G401.6 (cell line): ENCODE measurements around the gene MIGA2.

ENCODE experiments used
- FAIRE-seq: peaks from 2 replicates; lab custom pipeline; 2012; peaks lifted over from hg19 to GRCh38; lab: Jason Lieb, UNC

Gene MIGA2

DNA sequence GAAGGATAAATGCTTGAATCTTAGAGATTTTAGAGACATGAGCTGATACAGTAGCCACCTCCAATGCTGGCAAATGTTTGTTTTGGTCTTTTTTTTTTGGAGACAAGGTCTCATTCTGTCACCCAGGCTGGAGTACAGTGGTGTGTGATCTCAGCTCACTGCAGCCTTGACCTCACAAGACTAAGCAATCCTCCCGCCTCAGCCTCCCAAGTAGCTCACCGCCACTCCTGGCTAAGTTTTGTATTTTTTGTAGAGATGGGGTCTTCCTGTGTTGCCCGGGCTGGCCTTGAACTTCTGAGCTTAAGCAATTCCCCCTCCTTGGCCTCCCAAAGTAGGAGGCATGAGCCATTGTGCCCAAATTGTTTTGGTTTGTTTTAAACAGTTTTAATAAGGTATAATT, 37.7 kb downstream of the MIGA2 start:
- FAIRE-seq = no peak

DNA sequence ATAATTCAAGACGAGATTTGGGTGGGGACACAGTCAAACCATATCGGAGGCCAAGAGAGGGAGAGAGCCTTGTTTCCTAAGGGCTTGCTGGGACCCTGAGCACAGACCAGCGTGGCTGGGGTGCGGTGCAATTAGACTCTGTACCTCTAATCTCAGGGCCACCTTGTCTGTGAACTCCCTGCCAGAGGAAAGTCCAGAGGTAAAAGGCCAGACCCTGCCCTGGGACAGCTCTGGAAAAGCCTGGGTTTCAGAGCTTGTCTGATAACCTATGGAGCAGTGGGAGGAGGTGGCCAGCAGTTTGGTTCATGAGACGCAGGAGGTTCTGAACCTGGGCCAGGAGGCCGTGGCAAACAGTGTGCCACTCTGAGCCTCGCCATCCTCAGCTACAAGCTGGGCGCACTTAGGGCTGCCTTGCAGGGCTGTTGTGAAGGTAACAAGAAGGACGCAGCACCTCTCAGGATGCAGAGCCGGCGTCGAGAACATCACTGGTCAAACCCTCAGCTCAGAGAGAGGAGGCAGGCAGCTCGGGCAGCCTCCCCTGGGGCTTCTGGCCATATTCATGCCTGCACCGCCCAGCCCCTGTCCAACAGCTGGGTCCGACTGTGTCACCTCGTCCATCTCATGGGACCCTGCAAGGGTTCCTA, 39.7 kb downstream of the MIGA2 start:
- FAIRE-seq = no peak

DNA sequence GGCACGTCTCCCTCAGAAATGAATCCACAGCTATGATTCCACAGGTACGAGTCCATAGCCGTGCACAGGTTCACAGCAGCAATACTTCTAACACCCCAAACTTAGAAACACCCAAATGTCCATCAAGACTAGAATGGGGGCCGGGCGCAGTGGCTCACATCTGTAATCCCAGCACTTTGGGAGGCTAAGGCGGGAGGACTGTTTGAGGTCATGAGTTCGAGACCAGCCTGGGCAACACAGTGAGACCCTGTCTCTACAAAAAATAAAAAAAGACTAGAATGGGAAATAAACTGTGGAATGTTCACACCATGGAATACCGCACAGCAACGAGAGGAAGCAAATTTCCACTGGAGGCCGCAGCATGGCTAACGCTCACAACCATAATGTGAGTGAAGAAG, 40.2 kb downstream of the MIGA2 start:
- no peak for FAIRE-seq

DNA sequence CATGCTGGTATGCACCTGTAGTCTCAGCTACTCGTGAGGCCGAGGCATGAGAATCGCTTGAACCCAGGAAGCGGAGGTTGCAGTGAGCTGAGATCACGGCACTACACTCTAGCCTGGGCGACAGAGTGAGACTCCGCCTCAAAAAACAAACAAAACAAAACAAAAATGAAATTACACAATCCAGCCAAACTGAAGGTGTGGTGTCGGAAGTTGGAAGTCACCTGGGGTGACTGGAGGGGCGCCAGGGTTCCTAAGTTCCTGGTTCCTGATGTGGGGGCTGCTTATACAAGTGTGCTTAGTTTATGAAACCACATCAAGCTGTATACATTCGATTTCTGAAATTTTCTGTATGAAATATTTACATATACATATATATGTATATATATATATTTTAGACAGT, 40.8 kb downstream of the MIGA2 start:
- FAIRE-seq = no peak

DNA sequence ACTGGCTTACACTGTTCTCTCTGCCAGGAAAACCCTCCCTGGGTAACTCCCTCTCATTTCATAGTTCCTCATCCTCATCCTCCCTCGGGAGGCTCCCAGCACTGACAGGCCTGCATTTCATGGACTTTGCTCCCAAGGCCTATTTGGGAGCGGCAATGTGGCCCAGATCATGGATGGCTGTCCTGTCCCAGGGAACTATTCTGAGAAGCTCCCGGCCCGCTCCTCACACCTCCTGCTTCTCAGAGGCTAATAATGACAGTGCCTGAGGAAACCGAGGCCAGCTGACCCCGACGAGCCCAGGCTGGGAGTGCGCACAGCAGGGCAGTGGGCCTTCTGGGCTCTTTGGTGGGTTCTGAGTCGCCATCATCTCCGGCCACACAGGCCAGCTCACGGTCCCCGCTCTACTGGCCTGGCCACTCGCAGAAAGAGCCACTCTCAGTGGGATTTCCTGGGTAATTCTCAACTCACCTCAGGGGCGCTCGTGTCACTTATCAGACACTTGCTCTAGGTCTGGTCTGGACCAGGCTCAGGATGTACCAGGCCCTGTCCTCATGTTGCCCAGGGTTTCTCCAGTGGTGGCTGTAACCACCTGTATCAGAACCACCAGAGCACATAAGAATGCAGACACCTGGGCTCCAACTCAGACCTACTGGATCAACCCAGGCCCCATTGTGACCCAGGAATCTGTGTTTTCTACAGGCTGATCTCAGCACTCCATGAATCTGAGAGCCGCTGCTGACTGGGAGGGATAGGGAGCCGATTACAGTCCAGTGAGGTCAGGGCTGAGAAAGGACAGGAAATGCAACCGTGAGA, 42.5 kb downstream of the MIGA2 start:
- FAIRE-seq = no peak

DNA sequence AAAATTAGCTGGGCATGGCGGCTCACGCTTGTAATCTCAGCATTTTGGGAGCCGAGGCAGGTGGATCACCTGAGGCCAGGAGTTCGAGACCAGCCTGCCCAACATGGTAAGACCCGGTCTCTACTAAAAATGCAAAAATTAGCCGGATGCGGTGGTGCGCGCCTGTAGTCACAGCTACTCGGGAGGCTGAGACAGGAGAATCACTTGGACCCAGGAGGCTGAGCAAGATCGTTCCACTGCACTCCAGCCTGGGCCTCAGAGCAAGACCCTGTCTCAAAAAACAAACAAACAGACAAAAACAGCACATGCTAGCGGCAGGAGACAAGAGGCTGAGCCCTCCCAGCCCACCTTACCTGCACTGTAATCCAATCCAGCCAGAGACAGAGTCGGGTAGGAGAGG, 43.4 kb downstream of the MIGA2 start:
- FAIRE-seq = no peak

DNA sequence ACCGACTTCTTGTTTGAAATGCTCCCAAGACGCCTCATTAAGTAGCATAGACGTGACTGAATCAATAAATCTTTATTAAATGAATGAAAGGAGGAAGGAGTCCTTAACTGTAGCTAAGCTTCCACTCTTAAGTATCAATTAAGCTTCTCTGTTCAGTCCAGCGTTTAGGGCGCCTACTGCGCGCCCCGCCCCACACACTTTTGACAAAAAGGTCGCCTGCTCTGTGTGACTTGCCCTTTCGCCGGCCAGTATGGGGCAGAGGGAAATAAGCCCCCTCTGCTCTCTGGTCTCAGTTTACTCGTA, 43.8 kb downstream of the MIGA2 start:
- no peak for FAIRE-seq

DNA sequence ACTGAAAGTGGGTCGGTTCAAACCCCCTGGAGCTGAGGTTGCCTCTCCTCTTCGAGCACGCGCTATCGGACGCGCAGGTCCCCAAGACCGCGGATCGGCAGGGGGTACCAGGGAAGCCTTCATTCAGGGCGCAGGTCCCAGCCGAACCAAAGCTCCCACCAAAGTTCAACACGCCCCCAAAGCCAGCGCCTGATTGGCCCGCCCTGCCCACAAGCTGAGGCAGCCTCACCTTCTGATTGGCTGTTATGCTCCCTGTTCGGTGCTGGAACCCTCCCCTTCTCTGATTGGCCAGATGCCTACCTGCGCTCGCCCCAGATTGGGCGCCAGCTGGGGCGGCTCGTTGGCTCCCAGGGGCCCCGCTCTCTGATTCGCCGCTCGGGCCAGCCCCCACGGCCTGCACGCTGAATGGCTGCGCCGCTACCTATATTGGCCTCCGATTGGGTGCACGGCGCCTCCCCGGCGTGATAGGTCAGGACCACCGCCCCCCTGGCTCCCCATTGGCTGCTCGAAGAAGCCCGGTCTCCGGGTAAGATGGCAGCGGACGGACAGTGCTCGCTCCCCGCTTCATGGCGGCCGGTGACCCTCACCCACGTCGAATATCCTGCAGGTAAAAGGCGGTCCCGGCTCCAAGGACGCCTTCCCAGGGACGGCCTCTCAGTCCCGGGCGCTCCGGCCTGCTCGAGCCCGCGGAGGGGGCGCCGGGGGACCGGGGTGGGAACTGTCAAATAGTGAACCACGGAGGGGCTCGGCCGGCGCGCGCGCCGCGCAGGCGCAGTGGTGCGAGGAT, 44.4 kb downstream of the MIGA2 start, which contains the start of gene DOLPP1:
TSS of gene DOLPP1 (plus strand) at position 511 of the 787 bp plus-strand sequence. CDS start at position 532, 21 bp downstream.
- peak; percentile 97 for FAIRE-seq

DNA sequence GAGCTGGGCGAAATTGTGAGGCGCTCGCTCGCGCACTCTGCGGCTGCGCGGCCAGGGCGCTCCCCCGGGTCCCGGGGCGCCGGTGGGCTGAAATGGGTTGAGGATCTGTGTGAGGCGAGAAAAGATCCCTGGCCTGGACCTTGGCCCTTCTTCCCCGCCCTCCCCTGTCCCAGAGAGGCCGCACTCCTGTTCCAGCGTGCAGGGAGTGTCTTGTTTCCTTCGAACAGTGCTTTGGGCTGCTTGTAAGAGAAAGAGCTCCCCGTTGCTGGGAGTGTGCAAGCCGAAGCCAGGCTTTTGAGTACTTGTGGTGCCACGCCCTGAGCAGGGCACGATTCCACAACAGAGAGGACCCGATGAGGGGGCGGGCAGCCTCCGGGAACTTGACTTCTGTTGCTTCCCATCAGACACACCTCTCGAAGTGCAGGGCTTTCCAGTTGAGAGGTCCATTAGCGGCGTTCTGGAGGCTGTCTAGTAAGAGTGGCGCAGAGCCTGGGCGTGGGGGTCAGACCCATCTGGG, 45.0 kb downstream of the MIGA2 start:
- FAIRE-seq = no peak

DNA sequence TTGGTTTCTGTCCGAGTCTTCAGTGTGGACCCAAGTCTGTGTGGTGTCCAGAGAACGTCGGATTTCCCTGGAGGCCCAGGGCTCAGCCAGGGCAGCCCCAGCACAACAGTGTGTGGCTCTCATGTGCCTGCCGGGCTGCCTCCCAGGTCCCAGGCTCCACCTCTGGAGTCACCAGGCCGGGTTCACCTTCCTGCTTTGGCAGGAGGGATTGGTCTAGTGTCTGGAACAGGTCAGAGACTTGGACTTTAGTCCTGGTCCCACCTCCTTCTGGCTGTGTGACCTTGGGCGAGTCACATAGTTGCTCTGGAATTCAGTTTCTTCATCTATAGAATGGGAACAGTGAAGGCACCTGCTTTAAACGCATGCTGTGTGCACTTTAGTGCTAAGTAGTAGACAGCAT, 47.7 kb downstream of the MIGA2 start:
- FAIRE-seq = no peak

DNA sequence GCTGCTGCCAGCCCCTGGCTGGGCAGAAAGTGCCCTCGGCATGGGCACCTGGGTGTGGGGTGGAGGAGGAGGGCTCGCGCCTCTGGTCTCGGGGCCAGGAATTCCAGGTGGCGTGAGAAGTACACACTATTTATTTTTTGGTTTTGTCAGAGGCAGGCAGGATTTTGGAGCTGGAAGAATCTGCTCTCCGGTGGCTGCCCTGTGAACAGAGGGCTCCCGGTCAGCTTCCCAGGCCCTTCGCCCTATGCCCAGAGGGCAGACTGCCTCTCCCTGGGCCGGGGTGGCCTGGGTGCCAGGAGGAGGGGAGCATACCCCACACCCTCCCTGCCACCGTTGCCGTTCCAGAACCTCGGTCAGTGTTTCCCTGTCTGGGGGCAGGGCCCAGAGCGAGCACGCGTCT, 52.8 kb downstream of the MIGA2 start:
- FAIRE-seq = no peak

DNA sequence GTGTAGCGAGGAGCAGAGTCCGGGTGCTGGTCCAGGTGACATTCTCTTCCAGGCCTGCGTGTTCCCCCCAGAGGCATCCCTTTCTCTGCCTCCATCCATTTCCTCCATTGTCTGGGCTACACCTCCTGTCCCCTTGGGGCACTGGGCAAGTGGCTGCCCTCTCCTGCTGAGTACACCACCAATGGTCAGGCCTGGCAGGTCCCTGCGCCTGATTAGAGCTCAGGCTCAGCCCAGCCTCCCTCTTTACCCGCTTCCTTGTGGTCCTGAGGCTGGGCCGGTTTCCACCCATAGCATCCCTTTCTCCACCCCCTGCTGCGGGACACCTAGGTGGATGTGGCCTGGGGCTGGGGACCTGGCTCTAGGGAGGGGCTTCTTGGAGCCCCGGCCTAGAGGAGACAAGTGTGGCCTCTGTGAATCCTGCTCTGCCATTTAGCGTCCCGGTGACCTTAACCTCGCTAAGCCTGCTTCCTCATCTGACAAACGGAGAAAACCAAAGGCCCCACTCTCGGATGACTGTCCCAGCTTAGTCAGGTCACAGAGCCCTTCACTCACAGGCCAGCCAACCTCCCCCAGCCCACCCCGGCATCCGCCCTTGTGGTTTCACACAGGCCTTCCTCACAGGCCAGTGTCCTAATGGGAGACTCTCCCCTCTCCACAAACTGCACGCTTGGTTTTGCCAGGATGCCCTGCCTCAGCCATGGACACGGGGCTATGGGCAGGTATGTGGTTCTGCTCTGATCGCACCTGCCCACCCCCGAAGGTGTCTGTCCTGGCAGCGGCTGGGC, 57.4 kb downstream of the MIGA2 start:
- FAIRE-seq = no peak

DNA sequence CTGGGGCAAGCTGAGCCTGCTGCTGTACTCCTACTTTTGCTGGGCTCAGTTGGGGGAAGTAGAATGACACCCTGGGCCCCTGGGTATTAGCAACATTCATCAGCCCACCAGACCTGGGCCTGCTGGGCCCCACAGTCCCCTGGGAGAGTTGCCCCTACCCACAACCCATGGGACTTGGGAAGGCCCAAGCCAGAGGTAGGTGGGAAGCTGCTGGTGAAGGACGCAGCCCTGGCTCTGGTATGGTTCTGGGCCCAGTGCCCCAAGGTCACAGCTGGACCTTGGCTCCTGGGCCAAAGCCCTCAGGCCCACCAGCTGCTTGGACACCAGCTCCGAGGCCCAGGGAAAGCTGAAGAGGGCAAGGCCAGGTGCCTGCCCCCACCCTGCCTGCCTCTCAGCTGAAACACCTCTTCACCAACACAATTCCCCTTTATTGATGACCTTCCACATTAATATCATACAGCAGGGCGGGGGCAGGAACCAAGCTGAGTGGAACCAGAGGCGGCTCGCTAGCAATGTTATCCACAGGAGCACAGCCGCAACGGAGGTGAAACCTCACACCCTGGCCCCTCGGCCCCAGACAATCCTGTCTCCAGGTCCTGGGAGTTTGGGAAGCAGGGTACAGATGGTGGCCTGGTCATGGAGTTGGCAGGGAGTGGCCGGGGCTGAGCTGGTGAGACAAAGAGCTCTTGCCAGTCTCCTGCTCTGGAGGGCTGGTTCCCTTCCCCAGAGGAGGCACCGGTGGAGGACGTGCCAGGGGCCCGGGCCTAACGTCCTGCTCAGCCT, 58.2 kb downstream of the MIGA2 start:
- no peak for FAIRE-seq

DNA sequence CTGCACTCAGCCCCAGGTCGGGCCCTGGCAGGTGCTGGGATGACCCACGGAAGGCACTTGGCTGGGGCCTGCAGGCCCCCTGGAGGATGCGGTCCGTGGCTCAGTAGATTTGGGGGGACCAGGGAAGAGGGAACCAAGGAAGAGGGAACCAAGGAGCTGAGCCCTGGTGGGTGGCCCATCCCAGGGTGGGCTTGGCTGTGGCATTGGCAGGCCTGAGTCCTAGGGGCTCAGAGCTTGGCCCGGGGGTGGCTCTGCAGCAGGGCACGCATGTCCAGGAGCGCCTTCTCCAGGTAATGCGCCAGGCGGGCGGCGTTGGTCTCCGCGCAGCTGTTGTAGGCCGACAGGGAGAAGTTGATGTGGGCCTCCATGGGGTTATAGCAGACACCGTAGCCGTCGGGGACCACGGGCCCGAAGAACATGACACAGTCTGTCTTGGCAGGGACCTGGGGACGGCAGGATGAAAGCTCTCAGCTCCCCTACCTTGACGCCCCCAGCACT, 58.8 kb downstream of the MIGA2 start:
- no peak for FAIRE-seq

DNA sequence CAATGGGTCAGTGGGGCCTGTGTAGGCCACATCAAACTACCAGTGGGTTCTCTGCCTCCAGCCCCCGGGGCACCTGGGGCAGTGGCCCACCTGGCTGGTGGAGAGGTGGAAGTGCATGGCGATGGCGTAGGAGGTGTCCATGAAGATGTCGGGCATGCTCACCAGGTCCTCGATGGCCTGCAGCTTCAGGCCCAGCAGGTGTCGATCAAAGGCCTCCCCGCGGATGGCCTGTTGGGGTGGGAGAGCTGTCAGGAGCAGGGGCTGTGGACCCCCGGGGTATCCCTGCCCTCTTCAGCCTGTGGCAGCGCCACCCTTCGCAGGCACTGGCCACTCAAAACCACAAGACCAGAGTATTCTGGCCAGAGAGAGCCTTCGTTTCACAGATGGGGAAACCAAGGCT, 59.5 kb downstream of the MIGA2 start:
- no peak for FAIRE-seq

DNA sequence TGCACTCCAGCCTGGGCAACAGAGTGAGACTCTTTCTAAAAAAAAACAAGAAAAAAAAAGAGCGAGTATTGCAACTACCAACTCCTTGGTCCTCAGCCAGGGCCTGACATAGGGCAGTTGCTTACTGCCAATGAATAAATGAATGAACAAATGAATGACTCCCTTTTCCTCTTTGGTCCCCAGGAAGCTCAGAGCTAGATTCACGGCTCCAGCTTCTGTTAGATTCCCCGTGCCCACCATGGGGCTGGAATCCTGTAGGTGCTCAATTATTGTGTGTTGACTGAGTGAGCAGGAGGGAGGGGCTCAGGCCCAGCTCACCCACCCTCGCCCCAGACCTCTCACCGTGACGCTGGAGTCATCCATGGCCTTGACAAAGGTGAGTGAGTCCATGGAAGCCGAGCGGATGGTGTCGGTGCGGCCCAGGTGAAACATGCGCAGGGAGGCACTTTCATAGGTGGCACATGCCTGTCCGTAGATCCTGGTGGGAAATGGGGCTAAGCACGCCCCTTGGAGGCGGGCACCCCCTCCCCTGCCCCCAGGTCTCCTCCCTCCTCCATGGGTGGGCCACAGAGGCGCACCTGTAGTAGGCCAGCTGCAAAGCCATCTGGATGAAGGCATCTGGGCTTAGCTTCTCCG, 61.4 kb downstream of the MIGA2 start:
- FAIRE-seq = no peak

DNA sequence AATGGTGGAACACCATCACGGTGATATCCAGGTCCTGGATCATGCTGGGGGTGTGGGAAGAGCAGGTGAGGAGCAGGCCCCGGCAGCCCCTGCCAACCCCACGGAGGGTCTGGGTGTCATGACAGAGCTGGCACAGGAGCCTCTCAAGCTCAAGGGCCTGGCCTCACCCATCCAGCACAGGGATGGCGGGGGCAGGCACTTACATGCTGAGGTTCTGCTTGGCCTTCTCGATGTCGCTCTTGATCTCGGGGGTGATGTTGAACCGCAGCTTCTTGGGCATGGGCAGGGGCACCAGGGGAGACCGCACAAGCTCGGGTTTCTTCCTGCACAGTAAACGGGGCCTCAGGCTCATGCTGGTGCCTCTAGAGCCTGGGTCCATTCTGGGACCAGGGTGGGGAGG, 61.9 kb downstream of the MIGA2 start:
- FAIRE-seq = no peak

DNA sequence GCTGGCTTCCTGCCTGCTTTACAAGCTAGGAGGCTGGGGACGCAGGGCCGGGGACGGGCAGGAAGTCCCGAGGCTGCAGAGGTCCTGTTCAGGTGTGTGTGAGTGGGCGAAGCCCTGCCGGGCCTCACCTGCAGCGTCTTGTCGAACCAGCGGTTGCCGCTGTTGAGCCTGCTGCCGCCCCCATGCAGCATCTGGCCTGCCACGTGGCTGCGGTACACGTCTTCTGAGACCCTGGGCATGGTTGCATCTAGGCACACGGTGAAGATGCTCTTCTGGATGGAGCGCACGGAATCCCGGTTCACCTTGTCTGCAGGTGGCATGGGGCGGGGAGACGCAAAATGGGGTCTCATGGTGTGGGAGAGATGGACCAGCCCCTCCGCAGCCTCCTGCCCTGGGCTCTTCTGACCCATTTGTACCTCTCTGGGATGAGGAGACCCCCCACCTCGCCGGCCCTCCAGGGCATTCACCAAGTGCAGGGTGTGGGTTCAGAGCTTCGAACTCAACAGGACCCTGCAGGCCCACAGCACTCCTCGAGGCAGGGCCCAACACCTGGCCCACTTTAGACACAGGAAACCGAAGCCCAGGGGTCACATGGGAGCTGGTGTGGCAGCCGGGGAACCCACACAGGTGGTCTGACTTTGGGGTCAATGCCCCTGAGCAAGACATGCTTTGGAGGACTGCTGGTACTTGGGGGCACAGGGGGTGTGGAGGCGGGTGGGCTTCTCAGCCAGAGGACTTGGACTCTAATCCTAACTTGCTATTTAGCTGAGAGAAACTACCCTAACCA, 64.2 kb downstream of the MIGA2 start:
- no peak for FAIRE-seq

DNA sequence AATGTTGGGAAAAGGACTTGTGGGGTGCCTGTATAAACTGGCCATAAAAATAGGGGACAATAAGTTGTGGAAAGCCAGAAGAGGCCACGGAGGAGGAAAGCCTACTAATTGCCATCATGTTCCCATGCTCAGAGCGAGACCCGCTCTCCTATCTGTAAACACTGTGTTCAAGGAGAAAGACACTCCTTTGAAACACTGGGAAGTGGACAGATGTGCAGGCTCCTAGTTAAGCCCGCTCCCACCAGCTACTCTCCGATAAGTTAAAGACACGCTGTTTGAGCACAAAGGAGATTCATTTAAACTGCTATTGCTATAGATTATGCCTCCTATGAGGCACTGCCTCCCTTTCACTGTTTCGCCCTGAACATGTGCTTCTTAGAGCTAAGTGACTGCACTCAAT, 64.9 kb downstream of the MIGA2 start:
- no peak for FAIRE-seq

DNA sequence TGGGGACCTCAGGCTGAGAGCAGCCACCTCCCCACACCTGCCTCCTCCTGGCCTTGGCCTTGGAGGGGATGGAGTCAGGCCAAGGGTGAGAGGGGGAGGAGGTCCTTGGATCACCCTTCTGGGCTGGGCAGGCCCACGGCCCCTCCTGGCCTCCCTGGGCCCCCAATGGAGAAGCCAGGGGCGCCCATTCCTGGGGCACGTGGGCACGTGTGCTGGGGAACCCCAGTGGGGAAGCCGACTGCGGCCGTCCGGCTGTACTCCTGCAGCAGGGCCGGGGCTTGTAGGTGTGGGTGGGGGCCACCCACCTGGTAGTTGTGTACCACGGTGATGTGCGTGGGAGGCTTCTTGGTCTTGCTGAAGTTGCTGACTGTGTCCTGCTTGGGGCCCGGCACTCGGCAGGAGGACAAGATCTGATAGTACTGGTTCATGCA, 65.7 kb downstream of the MIGA2 start:
- no peak for FAIRE-seq
